Mesenteric fat pad (tissue), 1 donor: ENCODE results near the gene SOWAHA. TPM values are rescaled to one million over a fixed set of nuclear protein-coding genes. Genes with fewer than 3 reads are reported as not detected.
A peak's percentile ranks its signal among the peaks of the same experiment; 100 is the strongest.

Source experiments
- DNase-seq: peaks from one replicate; pipeline ENCODE4 v3.0.0-alpha.2; 2020; ENCODE audit warnings: low spot score
- total RNA-seq: library from RNA; stranded (reverse); fragmentation: NEBNext Ultra II Directional; extraction: Animal tissue kit (Norgen Biotek cat#: 25700); gene quantifications from one replicate; pipeline ENCODE4 v1.2.1, GENCODE V29; 2021
- donor health status: DM: yes; HTN: yes; CAD: no.

SOWAHA gene
- total RNA-seq, 1 donor from 2014 or later, result not detected

DNA sequence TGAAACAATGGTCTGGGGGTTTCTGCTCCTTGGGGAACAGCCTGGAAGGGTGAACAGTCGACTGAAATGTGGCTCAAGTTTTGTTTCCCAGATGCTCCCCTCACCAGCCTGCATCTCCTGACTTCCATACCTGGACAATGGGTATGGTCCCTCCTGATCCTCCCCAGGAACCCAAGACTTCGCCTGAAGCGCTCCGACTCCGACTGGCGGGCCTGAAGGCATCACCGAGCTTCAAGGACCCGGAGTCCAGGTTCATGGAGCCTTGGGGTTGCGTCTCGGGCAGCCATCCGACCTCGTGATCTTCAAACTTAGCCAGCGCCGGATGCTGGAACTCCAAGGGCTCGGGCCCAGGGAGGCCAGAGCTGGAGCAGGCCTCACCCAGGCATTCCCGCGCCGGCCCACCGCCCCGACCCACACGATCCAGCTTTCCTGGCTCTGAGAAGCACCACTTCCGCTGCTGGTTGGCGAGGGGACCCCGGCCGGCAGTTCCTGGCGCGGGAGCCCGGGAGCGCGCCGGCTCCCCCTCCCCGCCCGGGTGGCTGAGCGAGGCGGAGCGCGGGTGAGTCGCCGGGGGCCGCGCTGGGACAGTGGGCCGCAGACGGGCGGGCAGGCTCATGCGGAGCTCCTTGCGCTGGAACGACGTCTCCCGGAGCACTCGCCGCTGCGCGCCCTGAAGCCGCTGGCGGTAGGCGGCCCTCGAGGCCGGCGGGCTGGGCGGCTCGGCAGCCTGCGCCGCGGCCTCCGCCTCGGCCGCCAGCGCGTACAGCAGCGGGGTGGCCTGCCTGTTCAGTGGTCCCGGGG lies 12.1 kb downstream of the SOWAHA start:
- DNase-seq, result no peak

DNA sequence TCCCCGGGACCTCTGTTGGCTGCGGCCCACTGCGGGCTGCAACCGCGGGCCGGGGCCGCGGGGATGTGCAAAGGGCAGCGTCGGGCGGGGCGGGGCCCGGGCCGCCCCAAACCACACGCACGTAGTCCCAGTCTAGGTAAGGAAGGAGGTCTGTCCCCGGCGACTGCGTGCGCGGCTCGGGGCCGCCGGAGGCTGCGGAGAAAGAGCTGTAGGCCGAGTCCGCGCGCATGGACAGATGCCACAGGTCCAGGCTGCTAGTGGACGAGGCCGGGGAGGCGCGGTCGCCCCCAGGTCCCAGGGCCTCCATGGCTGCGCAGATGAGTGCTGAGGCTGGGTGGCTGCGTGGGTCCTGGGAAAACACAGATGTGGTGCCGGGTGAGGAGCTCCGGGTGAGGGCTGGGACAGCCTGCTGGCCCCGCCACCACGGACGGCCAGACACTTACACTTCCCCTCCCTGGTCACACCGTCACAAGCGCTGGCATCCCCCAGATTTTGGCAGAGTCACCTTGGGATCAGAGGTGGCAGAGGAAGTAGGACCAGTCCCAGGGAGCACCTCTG lies 12.8 kb downstream of the SOWAHA start:
- DNase-seq, result no peak

DNA sequence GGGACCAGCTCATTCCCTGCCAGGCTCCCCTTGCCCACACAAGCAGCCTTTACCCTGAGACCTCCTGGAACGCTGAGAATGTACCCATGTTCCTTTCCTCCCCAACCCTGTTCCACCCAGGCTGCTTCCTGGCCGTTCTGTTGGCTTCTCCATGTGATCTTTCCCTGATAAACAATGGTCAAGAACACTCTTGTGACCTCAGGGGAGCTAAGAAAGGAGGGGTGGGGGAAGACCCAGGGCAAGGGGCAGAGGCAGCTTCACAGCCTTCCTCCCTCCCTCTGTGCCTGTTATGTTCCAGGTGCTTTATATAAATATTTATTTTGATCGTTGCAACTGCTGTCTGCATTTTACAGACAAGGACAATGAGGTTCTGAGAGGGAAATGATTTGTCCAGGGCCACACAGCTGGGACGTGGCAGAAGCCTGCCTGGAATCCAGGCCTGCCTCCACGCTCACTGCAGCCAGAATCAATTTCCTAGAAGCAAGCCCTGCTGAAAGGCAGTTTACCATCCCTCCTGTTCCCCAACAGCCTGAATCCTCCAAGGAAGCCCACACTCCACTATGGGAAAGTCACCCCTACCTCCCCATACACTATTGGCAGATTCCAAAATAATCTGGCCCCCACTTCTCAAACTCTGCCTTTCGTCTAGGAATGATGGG lies 13.5 kb downstream of the SOWAHA start:
- peak; percentile 51 for DNase-seq

DNA sequence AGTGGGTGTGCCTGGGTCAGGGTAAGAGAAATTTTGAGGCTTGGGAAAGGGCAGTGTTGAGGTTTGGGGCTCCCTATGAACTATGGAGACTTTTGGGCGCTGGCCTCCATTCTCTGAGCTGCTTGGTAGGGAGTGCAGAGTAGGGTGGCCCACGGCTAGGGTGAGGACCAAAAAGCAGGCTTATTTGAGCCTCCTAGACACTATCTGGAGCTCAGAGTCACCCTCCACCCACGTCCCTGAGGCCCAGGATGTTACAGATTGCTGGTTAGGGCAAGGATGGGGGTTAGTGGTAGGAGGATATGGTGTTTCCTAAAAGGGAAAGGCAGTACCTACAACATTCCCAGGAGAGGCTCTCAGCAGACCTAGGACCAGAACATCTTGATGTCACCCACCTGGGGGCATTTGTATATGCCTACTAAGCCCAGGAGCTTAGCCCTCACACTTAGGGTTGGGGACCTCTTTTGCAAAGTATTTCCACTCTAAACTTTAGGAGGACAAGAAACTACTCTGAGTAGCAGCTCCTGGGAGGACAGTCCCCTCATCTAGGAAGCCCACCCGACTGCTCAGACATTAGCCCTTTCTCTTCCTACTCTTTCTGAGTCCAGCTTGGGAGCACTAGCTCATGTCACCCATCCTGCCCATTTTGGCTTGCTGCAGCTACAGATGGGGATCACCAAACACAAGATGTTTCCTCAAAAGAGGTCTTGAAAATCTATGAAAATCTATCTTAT lies 15.0 kb downstream of the SOWAHA start:
- DNase-seq, result no peak

DNA sequence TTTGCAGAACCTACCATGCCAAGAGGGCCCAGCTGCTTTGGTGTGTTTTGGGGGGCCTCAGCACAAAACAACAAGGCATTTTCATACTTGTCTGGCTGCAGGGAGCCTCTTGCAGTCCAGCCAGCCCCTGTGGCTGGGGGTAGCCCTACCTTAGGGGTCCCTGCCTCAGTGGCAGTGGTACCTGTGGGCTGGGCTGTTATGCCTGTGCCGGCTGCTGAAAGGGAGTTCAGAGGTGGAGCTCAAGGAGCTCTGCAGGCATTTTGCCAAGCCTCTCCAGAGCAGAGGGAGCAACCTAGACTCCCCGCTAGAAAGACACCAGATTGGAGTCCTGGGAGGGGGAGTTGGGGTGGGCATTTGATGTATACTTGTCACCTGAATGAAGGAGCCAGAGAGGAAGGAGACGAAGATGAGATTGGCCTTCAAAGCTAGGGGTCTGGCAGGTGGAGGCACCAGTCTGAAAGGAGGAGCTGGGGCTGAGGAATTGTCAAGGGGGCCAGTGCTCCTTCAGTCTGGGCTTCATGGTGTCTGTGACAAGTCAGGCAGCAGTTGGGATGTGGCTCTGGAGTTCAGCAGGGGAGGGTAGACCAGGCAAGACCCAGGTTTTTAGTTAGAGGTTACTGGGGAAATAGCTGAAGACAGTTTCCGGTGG lies 15.9 kb downstream of the SOWAHA start:
- no peak for DNase-seq

DNA sequence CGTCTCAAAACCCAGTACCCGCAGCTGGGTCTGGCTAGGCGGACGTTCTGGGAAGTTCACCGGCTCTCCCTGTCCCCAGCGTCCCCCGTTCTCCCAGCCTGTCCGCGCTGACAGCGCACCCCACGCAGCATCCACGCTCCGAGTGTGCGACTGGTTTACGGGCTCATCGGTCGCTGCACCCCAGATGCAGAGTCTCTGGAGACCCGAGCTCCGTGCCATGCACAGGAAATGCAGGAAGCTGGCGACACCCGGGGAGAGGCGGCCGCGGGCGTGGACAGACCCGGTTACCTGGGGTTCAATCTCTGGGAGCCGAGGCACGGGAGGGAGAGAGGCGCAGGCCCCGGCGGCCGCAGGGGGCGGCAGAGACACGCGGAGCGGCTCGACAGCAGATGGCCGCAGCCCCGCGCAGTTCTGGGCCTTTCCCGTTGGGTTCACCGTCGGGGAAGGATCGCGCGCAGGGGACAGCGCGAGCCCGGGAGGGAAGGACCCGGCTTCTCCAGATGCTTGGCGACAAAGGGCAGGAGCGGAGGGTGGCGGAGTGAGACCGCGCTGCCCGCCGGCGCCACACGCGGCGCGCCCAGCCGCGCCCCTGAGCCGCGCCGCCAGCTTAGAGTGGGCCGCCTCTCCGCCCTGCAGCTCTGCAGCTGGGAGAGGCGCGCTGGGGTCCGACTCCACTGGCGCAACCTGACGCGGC lies 16.8 kb downstream of the SOWAHA start:
- peak; percentile 94 for DNase-seq

DNA sequence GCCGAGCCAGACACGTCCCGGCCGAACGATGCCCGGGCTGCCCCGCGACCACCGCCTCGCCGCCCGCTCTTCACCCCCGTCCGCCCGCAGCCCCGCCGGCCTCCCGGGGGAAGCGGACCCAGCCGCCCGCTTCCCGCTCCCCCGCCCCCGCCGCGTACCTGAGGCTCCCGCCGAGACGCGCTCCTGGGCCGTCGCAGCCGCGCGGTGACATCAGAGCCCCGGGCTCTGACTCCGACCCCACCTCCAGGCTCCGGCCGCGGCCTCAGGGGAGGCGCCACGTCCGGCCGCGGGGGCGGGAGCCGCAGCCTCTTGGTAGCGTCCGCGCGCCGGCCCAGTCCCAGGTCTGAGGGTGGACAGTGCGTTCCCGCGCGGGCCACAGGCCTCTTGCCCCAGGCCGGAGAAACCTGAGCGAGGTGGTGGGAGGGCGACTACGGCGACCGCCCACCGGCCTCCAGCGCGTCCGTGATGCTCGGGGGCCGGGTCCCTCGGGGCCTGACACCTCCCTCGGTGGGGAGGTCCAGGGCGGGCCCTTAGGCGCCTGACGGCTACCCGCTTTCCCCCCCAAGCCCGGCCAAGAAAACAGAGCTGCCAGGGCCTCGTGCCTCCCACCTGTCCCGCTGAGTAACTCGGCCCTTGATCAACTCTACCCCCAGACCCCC lies 17.5 kb downstream of the SOWAHA start, which contains the start of gene SHROOM1:
Gene SHROOM1, minus strand, starts transcription at position 212 of the 659 bp plus-strand sequence. CDS start 4,507 bp downstream, outside the sequence.
- DNase-seq, result peak; percentile 93

DNA sequence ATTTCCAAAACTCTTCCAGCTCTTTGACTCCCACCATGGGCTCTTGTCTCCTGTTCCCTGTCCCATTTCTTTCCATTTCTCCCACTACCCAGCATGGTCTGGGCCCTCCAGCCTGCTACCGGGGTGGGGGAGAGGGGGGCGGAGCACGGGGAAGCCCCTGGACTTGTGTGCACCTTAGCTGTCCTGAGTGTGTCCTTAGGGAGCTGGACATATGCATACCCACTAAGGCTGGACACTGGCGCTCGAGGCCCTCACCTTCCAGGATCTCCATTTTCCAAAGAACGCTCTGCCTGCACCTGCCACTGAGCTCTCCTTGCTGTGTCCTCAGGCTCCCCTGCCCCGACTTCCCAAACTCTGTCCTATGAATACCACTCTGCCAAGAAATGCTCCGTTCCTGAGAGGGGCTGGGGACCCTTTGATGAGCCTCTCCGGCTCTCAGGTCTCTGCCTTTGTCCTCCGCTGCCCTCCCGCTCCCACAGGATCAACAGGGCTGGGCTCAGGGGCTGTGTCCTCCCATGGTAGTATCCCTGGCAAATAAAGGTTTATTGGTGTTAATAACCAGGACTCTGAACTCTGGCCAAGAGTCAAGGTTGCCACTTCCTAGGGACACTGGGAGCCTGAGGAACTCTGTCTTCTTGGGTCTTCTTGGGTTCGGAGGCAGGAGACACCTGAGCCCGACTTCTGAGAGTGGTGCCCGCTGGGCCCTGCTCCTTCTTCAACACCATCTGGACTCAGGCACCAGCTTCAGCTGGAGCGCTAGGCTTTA lies 18.2 kb downstream of the SOWAHA start:
- peak; percentile 78 for DNase-seq

DNA sequence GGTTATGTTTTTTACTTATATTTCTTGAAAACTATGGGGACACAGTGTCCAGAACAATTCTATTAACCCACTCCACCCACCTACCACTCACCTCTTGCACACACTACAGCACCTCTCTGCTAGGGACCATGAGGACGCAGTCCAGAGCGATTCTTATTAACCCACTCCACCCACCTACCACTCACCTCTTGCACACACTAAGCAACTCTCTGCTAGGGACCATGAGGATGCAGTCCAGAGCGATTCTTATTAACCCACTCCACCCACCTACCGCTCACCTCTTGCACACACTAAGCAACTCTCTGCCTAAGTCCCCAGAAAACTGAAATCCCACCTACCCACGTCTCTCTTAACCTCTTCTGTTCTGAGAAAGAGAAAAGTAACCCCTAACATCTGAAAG lies 19.5 kb downstream of the SOWAHA start:
- DNase-seq, result peak; percentile 1

DNA sequence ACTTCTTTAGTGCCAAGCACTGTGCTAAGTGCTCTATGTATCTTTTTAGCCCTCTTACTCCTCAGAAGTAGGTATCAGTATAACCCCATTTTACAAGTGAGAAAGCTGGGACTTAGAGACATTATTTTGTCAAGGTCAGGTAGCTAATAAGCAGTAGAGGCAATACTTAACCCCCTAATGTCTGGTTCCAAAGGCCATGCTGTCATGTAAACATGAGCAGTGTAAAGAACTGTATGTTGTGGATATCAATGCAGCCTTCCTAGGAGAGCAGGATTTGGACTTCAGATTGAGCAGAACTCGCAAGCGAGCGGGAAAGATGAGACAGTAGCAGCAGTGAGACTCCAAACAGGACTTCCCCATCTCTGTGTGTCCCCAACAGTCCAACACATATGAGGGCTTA lies 21.0 kb downstream of the SOWAHA start:
- DNase-seq, result no peak

DNA sequence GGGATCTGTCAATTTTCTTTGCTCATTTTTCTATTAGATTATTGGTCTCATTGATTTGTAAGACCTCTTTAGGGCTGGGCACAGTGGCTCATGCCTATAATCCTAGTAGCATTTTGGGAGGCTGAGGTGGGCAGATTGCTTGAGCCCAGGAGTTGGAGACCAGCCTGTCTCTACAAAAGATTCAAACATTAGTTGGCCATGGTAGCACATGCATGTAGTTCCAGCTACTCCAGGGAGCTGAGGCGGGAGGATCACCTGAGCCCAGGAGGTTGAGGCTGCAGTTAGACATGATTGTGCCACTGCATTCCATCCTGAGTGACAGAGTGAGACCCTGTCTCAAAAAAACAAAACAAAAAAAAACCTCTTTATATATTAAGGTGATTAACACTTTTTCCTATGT lies 23.8 kb downstream of the SOWAHA start:
- peak; percentile 9 for DNase-seq

DNA sequence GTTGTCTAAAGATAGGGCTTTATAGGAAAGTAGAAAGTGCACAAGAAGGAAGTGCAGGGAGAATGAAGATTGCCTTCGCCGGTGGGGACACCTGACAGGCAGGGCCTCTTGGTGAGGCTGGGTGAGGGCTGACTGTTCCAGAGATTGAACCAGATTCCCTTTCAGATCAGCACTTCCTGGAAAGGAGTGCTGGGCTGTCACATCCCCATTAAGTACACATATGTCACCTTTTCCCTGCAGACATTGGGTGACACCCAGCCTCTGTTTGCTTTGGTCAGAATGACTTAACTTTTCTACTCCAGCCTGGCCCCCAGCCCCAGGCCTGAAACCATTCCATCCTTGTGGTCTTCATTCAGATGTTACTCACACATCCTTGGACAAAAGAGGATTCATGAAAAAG lies 24.8 kb downstream of the SOWAHA start:
- DNase-seq, result peak; percentile 72

DNA sequence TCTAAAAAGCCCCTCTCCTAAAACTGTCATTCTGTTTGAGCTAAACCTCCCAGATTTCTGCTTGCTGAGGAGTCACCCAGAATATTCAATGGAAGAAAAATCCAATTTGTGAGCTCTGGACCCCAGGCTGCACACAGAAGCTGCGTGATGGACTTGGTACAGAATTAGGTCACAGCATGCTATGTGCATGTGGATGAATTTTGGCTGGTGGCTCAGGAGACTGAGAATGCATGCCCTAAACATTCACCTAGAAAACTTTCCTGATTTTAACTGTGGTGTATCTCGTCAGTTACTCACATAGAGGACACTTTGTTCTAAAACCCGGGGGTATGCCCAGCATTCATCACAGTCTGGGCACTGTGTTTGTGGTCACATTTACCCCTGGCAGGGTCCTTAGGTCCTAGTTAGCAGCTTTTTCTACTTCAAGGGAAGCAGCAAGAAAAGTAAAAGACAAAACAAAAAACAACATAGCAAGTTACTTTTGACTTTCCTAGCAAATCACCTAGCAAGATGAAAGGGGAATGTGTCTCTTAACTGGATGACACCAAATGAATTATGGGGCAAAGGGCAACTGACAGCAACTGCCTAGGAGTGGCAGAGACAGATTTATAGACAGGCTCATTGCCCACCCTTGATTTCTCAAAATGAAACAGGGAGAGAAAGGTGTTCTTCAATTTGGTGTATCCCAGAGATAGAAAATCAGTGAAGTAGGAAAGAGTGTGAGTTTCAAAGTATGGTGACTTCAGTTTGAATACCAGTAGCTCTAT lies 25.6 kb downstream of the SOWAHA start:
- DNase-seq, result peak; percentile 60

DNA sequence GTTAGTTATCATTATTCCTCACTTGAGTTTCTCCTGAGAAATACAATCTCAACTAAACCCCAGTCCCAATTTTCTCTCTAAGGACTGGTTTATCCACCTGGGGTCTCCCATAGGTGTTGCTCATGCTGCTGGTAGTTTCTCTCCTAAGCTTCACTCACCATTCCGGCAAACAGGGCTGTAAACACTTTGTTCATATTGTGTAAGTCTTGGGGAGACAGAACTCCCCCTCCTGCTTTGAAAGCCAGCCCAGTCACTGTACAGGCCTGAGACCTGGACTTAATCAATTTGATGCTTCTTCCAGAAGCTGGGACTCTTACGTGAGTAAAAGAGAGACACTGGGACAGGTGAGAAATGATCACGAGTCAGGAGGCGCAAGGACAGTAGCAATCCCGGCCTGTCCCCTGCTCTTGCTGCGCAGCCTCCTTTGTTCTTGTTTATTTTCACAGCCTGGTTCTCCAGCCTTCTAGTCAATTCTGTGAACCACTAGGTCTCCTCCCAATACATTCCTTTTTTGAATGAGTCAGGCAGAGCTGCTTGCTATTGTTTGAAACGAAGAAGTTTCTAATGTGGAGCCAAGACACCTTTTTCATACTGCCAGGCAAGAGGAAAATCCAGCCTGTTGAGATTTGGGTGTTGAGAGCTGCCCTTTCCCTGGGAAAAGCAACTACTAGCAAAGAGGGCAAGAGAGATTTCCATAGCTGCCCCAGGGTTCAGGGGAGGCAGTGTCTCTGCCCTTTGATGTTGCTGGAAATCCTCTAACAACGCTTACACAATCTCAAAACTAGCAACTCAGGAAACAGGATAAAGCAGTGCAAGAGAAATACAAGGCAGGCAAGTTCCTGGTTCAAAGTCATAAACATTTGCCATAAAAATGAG lies 26.6 kb downstream of the SOWAHA start:
- DNase-seq, result no peak

DNA sequence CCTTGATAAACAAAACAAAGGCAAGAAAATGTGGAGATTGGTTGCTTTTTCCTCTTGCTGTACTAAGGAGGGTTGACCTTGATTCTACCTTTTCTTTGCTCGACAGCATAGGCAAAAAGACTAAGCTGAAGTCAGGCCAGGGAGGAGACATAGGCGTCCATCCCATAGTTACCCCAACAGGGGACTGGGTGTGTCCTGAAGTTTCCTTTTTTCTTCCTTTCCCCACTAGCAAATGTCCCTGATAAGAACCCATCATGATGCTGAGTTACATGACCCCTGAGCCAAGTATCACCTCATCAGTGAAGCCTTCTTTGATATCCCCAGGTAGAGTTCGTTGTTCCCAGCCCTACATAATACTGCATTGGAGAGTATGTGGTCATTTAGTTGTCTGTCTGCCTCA lies 27.2 kb downstream of the SOWAHA start:
- DNase-seq, result no peak

DNA sequence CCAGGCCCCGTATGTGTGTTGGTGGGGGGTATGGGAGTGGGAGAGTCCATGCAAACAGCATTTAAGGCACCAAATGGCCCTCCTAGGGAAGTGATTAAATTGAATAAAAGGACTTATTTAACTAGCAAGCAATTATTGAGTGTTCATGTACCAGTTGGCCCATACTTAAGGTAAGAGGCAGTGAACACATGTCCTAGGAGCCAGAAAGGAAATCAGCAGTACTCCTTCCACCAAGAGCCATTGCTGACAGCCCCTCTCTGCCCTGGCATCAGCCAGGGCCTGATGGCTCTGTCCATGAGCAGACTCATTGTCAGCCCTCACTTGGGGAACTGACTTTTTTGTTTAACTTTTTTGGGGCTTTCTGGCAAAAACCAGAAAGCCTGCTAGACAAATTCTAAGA lies 27.8 kb downstream of the SOWAHA start:
- DNase-seq, result no peak

DNA sequence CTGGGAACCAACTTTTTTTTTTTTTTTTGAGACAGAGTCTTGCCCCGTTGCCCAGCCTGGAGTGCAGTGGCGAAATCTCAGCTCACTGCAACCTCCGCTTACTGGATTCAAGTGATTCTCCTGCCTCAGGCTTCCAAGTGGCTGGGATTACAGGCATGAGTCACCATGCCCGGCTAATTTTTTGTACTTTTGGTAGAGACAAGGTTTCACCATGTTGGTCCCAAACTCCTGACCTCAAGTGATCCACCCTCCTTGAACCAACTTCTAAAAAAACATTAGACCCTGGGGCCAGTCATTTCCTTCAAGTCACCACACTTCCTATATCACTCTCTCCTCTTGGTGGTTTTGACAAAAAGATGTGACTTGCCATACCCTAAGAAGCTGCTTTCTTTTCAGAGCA lies 28.2 kb downstream of the SOWAHA start:
- no peak for DNase-seq
